Epithelial cell of esophagus (primary cell): ENCODE data around the gene PAFAH2.

Source experiments
- DNase-seq: peaks from one replicate; pipeline ENCODE4 v3.0.0; 2010; ENCODE audit warnings: low read depth
- H3K4me3 ChIP-seq: 2 replicates; pipeline ENCODE4 v1.5.1; 2011; ENCODE audit warnings: mild to moderate bottlenecking, low read length, control low read depth
- TF ChIP-seq, protein P1 (sequence below): IDR thresholded peaks from 2 replicates; pipeline ENCODE4 v1.5.1; 2011; ENCODE audit warnings: low read depth, mild to moderate bottlenecking, low read length, control low read depth, inconsistent platforms; ENCODE audit not compliant: insufficient read depth; ENCODE audit errors: missing control alignments

PAFAH2 gene

DNA sequence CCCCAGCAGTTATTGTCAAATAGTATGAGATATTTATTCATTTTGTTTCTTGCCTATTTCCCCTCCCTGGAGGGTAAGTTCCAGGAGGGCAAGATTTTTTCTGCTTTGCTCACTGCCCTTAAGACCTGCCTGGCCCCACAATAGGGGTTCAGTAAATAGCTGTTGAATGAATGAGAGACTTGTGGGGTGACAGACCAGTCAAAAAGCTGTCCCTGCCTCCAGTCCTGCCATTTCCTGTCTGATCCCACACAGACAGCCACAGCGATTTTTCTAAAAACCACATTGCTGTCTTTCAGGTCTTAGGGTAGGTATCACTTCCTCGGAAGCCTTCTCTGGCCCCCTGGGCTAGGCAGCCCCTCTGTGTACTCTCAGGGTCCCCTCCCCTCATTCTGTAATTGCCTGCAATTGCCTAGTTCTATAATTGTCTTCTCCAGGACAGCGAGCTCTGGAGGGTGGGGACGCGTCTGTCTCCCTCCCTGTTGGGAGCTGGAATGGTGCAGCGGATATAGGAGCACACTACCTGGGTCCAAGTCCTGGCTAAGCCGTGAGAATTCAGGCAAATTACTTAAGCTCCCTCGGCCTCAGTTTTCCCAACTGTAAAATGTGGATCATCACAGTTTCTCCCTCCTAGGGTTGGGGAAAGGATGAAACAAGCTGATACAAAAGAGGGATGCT lies 21.9 kb upstream of the PAFAH2 start:
- DNase-seq = peak; percentile 30
- TF ChIP-seq, protein P1, sequence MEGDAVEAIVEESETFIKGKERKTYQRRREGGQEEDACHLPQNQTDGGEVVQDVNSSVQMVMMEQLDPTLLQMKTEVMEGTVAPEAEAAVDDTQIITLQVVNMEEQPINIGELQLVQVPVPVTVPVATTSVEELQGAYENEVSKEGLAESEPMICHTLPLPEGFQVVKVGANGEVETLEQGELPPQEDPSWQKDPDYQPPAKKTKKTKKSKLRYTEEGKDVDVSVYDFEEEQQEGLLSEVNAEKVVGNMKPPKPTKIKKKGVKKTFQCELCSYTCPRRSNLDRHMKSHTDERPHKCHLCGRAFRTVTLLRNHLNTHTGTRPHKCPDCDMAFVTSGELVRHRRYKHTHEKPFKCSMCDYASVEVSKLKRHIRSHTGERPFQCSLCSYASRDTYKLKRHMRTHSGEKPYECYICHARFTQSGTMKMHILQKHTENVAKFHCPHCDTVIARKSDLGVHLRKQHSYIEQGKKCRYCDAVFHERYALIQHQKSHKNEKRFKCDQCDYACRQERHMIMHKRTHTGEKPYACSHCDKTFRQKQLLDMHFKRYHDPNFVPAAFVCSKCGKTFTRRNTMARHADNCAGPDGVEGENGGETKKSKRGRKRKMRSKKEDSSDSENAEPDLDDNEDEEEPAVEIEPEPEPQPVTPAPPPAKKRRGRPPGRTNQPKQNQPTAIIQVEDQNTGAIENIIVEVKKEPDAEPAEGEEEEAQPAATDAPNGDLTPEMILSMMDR = no peak
- H3K4me3 ChIP-seq = no peak overlapping the region

- no peak overlapping the region for H3K4me3 ChIP-seq
- TF ChIP-seq, protein P1 = no peak
- DNase-seq = no peak
Measured at GRCh38 chr1:26017606-26018005, 19.7 kb upstream of the PAFAH2 start.

GRCh38 chr1:26016953-26017545 lies 19.2 kb upstream of the PAFAH2 start:
- DNase-seq = no peak
- no peak overlapping the region for H3K4me3 ChIP-seq
- TF ChIP-seq, protein P1 = no peak

DNA sequence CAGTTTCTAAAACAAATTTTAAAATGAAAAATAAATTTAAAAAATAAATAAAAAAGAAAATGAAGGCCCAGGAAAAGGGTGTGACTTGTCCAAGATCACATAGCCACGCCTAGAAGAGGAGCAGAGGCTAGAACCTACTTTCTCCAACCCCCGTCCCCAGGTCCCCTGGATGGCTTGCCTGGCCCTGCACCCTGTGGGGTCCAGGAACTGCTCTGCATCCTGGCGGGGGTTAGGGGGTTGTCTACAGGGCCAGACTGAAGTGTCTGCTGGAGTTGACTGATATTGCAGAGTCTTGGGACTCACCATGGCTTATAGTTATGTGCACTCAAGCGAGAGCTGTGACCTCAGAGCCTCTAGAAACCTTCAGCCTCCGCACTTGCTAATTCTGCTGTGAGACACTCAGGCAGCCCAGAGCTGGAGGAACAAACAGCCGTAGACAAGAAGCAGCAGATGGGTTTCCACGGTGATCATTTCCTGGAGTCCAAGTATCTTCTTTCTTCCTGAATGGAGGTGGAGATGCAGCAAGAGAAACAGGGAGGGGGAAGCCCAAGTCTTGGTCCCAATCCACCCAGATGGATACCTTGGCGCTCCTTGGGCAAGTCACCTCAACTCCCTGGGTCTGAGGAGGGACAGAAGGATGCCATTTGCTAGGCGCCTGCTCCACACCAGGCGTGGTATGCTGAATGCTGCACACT lies 18.5 kb upstream of the PAFAH2 start:
- DNase-seq = no peak
- no peak overlapping the region for H3K4me3 ChIP-seq
- TF ChIP-seq, protein P1 = no peak

- no peak overlapping the region for H3K4me3 ChIP-seq
- TF ChIP-seq, protein P1 = no peak
- peak; percentile 72 for DNase-seq
Measured at GRCh38 chr1:26015358-26015757, 17.5 kb upstream of the PAFAH2 start.

GRCh38 chr1:26014179-26014578 lies 16.3 kb upstream of the PAFAH2 start:
- no peak overlapping the region for H3K4me3 ChIP-seq
- DNase-seq = no peak
- TF ChIP-seq, protein P1 = no peak
